Measurements from ENCODE around the gene EHD4.

Gene EHD4

DNA sequence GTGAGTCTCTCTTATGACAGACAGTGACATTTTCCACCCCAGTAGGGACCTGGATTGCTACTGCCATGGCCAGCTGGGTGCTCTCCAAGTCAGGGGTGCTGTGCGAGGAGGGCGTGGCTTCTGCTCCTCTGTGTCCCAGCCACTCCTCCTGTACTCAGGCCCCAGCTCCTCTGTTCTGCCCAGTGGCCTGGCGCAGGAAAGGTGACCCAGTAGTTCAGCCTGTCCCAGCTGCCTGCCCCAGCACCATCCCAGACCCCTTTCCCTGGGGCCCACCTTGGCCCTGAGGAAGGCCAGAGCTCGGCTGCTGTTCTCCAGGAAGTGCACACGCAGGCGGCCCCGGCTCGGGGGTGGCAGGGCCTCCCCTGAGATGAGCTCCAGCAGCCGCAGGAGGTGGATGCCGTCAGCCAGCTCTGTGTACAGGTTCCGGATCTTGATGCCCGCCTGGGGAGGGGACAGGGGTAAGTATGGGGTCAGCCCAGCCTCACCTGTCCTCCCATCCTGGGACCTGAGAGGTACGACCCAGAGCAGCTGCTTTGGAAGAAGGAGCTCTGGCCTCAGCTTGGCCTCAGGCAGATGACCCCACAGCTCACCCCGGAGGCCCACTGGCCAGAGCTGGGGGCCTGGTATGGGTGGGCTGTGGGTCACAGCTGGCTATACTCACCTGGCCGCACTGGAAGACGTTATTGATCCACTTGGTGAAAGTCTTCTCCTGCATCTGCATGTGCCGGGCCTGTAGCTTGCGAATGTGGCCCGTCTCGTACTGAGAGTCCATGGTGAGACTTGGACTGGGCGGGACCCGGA, 79.5 kb downstream of the EHD4 start:
- DNase-seq, result peak; percentile 16

GRCh38 chr15:41891946-41892345, 80.4 kb downstream of the EHD4 start:
- no peak for DNase-seq

DNA sequence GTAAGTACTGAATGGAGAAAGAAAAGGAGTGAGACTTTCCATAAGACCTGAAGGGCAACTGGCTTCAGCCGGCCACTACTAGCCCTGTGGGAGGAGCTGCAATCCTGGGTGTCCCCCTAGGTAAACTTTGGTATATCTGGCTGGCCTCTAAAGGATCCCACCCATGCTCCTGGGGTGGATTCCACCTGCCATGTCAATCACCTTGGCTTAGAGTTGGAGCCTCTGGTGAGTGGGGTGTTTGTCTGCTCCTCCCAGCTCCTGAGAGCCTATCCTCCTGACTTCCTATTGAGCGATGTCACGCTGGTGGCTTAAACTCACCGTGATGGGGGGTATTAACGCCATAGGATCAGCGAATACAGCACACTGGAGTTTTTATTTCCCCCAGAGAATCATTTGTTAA, 81.1 kb downstream of the EHD4 start:
- DNase-seq, result no peak

GRCh38 chr15:41890050-41890690, 82.2 kb downstream of the EHD4 start:
- DNase-seq, result no peak

GRCh38 chr15:41888662-41889253, 83.6 kb downstream of the EHD4 start:
- DNase-seq, result no peak

GRCh38 chr15:41887893-41888292, 84.5 kb downstream of the EHD4 start:
- no peak for DNase-seq

DNA sequence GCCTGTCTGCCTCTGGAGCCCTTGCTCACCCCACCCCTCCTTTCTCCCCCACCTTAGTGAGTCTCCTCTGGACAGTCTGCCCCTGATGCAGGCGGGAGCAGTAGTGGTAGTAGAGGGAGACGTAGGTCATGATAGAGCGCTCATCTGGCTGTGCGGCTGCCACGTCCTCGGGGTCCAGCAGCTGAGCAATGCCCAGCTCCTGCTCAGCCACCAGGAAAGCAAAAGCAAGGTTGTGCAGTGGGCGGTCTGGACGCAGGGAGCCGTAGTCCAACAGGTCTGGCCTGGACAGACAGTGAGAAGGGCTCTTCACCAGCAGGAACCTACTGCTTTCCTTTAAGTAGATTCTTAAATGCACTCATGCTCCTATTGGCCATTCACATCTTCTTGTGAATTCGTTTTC, 85.2 kb downstream of the EHD4 start:
- DNase-seq, result no peak

GRCh38 chr15:41886741-41887140, 85.6 kb downstream of the EHD4 start:
- DNase-seq, result no peak

- no peak for DNase-seq
Observed at GRCh38 chr15:41885841-41886240, 86.5 kb downstream of the EHD4 start.

DNA sequence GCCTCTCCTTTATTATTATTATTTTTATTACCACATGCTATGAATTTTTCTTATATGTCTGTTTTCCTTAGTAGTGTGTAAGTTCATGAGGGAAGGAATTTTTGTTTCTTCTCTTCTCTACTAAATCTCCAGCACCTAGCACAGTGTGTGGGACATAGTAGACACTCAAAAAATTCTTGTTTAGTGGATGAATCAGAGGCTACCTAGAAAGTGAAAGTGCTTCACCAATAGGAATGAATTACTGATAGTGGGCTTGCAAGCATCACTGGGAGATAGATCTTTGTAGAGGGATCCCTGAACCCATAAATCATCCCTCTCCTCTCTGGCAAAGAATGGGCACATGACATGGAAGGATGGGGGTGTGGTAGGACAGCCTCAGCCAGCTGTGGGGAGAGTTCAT, 87.0 kb downstream of the EHD4 start:
- no peak for DNase-seq

DNA sequence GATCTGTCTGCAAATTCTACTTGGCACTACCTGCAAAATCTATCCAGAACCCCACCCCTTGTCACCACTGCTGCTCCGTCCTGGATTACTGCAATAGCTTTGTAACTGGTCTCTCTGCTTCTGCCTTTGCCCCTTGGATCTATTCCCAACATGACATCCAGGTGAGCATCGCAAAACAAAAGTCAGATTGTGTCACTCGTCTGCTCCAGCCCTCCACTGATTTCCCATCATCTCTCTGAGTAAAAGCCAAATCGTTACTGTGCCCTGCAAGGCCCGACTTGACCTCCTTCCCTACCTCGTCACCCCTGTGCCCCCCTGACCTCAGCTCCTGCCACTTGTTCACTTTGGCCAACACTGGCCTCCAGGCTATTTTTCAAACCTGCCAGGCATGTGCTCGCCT, 87.9 kb downstream of the EHD4 start:
- no peak for DNase-seq

DNA sequence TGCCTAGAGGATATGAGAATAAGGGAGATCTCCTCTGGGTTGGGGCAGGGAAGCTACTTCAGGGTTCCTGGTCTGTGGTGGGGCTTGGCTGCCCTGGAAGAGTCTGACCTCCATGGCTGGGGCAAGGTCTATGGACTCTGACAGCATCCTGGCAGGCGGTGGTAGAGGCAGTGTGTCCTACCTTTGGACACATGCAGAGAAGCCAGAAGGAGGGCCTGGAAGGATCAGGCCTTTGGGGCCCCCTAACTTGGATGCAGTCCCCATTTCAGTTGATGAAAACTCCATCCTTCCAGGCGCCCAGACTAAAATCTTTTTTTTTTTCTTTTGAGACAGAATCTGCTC, 88.9 kb downstream of the EHD4 start:
- DNase-seq, result no peak

DNA sequence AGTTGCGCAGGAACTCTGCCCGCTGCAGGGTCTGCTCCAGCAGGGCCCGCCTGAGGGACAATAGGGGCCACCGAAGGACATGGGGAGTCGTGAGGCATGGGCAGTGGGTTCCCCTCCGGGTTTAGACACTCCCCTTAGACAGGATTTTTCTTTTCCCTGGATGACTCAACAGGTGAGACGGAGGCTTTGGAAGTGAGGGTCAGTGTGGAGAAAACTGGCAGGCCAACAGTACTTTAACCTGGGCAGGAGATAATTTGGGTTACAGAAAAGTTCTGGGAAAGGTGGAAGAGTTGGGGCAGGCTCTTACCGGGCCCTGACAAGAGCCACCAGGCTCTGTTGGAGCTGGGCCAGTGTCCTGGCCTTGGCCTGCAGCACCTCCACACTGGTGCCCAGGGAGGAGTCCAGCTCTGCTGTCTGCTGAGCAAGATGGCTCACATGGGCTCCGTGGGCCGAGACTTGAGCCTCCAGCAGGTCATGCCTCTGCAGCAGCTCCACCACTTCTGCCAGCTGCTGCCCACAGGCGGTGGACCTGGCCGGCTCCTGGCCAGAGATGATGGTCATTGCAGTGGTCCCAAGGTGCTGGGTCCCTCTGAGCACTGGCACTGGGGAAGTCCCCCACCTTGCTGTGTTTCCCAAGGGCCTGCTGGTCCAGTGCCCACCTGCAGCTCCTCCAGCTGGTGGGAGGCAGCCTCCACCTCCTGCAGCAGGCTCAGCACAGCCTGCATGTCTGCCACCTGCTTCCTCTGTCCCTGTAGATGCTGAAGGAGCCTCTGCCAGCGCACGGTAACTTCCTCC, 89.5 kb downstream of the EHD4 start:
- no peak for DNase-seq

GRCh38 chr15:41881920-41882688, 90.3 kb downstream of the EHD4 start:
- DNase-seq, result no peak

GRCh38 chr15:41881550-41881919, 90.8 kb downstream of the EHD4 start:
- DNase-seq, result no peak

DNA sequence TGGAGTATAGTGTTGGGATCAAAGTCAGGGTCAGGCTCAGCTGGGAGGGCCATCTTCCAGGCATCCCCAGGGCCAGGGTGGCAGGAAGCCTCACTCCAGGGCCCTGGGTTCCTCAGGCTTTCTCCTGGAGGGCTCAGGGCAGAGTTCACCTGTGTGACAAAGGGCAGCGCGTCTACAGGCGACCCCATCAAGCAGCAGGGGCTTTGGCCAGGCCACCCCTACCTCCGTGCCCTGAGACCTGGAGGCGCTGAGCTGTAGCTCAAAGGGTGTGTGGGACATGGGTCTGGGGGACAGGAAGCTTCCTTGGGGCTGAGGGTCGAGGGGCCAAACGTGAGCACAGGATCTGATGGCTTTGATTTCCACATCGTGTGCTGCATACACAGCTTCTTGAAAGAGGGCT, 91.3 kb downstream of the EHD4 start:
- DNase-seq, result no peak

GRCh38 chr15:41880156-41880877, 92.0 kb downstream of the EHD4 start:
- no peak for DNase-seq

DNA sequence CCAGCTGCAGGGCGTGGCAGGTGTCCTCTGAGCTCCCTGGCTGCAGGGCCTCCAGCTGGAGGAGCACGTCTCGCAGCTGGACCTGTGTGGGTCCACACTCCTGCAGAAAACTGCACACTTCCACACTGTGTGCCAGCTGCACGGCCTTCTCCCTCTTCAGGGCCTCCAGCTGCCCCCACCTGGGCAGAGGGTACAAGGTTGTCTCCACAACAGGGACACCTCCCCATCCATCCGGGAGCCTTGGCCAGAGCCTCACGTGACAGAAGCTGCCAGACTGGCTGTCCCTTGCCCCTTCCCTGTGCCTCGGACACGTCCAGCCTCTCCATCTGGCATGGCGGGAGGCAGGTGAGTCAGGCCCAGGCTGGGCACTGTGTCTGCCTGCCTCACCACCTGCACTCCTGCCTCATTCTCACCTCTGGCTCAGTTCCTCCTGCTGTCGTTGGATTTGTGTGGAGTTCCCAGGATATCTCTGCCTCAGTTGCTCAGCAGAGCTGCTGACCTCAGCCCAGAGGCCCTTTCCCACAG, 93.0 kb downstream of the EHD4 start:
- DNase-seq, result no peak

GRCh38 chr15:41878355-41878699, 94.0 kb downstream of the EHD4 start:
- DNase-seq, result no peak

DNA sequence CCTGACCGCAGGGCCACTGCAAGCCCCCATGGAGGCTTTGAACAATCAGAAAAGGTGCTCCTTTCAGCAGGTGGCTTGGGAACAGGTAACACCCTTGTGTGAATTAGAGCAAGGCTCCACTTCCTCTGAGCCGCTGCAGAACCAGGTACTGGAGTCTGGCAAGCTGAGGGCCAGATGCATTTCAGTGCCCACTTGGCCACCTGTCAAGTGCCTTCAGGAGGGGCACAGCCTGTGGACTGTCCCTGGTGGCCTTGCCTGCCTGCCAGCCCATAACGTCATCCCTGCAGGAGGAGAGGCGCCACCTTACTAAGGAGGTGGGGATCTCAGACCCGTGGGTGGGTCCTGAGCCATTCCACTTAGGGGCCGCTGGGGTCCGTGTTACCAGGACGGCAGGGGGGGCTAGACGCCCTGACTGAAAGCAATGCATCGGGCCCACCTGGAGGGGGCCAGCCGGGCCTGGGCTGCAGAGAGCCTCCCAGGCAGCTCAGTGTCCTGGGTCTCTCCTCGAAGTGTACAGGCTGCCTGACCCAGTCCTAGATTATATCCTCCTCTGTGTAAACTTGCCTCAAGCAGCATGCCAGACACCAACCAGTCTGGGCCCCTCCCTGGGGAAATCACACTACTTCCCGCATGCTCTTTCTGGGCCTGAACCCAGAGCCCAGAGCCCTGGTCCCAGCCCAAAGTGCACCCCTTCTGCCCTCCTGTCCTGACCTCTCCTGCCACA, 94.6 kb downstream of the EHD4 start:
- no peak for DNase-seq

DNA sequence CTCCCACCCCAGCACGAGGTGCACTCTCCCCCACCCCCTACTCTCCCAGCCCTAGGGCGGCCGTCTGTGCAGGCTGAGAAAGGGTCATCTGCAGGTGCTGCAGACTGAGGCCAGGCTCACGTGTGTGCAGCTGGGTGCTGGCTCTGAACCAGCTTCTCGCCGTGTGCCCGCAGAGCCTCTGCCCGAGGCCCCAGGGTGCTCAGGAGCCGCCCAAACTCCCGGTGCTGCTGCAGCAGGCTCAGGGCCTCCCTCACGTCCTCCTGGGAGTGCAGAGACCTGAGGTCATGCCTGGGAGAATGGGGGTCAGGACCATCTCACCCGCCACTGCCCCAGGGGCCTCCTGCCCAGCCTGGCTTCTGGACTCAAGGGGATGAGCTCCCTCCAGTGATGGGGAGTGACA, 95.7 kb downstream of the EHD4 start:
- DNase-seq, result no peak

All from activated effector memory CD4-positive, alpha-beta T cell treated with Interleukin-2 at 50 U/mL for 16 hours (primary cell).